ENCODE results near the gene MORC2.

The MORC2 gene

DNA sequence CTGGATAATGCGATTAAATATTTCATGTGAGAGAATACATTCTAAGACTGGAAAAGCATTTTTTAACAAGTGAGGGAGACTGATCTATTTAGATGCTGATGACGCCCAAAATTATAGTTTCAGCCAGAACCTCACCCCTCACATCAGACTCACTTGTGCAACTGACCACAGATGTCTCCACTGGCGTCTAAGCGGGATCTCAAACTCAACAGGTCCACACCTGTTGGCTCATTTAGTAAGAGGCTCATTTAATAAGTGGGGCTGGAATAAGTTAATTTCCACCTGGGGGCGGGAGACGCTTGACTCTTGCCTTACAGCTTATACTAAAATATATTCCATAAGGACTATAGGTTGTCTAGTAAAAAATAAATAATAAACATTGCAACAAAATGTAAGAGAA is 47.5 kb downstream of the MORC2 start:
- no peak for DNase-seq (ENCODE audit: low read depth)

- peak; percentile 32 for DNase-seq (ENCODE audit: low read depth)
Measured at GRCh38 chr22:30920407-30920806, 48.2 kb downstream of the MORC2 start.

DNA sequence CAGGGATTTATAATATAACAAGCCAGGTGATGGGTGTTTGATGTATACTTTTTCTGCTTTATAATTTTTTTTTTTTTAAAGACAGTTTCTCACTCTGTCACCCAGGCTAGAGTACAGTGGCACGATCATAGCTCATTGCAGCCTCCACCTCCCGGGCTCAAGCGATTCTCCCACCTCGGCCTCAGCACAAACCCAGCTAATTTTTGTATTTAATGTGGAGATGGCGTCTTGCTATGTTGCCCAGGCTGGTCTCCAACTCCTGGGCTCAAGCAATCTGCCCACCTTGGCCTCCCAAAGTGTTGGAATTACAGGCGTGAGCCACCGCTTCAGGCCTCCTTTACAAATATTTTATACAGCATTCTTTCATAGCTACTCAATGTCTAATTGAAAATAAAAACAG is 48.6 kb downstream of the MORC2 start:
- no peak for DNase-seq (ENCODE audit: low read depth)

DNA sequence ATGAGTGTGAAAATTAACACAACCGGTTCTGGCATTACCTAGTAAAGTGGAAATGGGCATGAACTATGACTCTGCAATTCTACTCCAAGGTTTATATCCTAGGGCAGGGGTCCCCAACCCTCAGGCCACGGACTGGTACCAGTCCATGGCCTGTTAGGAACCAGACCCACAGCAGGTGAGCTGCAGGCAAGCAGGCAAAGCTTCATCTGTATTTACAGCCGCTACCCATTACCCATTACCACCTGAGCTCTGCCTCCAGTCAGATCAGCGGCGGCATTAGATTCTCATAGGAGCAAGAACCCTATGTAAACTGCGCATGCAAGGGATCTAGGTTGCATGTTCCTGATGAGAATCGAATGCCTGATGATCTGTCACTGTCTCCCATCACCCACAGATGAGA is 49.8 kb downstream of the MORC2 start:
- DNase-seq (ENCODE audit: low read depth): no peak

DNA sequence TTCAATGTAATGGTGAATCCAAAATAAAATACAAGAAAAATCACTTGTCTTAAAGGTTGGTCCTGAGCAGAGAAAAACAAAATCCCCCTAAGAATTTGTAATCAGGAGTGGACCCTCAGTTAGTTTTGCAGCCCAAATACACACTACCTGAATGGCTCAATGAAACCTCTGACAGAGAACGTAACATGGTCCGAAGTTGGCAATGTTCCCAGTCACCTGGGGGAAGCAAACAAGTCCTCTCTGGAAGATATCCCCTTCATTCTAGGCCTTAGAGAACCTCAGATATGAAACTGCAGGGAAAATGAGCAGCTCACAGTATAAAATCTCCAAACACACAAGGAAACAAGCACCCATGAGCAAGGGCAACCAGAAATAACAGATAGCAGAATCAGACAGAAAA is 58.2 kb downstream of the MORC2 start:
- no peak for DNase-seq (ENCODE audit: low read depth)

- DNase-seq (ENCODE audit: low read depth): no peak
Measured at GRCh38 chr22:30909306-30909705, 59.3 kb downstream of the MORC2 start.

DNA sequence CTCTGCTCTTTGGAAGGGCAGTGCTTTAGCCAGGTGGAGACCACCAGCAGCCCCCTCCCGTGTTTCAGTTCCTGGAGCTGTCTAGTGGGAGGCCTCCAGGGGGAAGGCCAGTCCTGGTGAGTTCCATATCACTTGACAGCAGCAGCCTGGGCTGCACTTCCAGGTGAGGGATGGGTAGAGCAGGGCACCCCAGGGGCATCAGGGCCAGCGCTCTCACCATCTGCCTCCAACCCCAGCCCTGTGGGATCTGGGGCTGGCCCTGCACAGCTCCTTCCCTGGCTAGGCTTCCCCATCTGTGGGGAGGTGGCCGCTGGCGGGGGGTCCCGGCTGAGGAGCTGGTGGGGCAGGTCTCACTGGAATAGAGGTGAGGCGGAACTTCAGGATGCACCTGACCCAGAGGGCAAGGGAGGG is 60.5 kb downstream of the MORC2 start:
- DNase-seq (ENCODE audit: low read depth): no peak

DNA sequence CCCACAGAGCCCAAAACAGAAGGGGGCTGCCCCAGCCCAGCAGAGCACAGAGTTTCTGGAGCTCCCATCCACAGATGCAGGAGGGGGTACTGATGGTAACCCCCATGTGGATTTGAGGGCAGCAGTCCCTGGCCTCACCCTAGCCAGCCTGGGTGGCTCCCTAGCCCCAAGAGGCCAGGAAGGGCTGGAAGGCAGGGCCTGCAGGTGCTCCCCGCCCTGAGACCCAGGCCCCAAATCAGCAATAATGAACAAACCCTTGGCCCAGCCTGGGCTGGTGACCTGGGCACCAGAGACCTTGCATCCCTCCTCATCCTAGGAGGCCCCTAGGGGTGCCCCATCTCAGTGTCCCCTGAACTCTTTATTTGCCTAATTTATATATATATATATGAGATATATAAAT is 61.6 kb downstream of the MORC2 start:
- DNase-seq (ENCODE audit: low read depth): no peak

- no peak for DNase-seq (ENCODE audit: low read depth)
Measured at GRCh38 chr22:30906411-30906810, 62.2 kb downstream of the MORC2 start.

DNA sequence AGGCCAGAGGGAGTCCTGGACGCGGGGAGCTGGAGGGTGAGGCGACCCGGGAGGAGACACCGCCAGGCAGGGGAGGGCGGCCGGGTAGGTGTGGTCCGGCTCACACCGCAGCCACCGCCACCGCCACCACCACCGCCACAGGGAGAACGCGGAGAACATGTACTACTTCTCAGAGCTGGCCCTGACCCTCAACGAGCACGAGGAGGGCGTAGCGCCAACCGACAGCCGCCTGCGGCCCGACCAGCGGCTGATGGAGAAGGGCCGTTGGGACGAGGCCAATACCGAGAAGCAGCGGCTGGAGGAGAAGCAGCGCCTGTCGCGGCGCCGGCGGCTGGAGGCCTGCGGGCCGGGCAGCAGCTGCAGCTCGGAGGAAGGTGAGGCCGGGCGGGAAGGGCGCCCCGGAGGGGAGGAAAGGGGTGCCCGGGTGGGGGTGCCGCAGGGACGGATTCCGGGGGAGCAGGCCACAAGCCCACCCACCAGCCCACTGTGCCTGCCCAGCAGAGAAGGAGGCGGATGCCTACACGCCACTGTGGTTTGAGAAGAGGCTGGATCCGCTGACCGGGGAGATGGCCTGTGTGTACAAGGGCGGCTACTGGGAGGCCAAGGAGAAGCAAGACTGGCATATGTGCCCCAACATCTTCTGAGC is 62.8 kb downstream of the MORC2 start:
- no peak for DNase-seq (ENCODE audit: low read depth)

DNA sequence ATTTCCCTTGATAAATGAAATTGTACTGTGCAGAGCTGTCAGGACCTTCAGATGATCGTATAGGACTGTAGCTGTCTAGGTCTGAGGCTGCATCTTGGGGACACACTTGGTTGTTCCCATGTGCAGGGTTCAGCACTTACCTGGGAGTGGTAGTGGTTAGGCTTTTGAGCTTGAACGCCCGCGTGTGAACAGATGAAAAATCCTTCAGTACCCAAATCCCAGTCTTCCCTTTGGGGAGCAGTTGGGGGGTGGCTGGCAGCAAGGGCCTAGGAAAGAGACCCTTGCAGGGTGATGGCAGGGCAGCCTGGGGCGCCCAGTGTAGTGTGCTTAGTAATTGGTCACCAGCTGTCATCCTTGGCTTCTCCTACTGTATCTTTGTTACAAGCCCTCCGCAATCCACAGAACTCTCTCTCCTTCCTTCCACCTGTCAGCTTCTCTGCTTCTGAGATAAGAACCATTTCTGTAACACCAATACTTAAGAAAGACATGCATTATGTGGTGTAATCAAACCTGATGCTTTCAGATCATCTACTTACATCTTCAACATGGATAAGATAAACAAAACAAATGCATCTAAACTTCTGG is 64.6 kb downstream of the MORC2 start:
- DNase-seq (ENCODE audit: low read depth): no peak

DNA sequence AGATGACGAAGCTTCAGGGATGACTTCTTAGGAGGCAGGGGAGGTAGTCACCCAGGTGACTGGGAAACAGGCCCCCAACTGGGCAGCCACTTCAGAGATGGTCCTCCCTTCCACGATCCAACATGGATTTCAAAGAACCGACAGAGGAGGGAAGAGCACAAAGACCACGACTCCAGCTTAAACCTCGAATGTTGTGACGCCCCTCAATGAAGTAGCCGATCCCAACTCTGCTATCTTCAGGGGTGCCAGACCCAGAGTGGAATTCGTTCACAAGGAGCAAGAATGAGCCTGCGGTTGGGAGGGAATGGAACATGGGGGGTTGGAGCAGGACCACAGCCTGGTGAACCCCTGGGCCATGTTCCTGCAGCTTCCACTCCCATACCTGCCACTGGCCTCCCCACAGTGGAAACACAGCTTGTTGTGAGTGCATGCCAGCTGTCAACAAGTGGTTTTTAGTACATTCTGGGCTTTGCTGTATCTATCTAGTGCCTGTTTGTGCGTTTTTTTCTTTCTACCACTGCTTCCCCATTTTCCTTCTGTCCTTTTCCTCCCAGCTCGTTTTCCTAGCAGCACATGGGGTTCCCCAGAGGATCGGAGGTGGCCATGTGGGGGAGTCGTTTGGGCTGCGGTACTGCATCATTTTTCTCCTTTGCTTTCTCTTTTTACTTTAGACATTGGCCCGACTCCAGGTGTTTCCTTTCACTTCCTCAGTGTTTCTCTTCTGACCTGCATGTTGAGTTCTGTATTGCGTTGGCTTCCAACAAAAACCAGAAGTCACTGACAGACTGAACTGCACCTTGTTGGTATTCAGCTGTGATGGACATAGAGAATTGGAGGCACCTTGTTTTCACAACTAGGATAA is 65.8 kb downstream of the MORC2 start:
- DNase-seq (ENCODE audit: low read depth): no peak

- no peak for DNase-seq (ENCODE audit: low read depth)
Measured at GRCh38 chr22:30894371-30894740, 74.2 kb downstream of the MORC2 start.

GRCh38 chr22:30893434-30894370 is 74.9 kb downstream of the MORC2 start:
- DNase-seq (ENCODE audit: low read depth): no peak

DNA sequence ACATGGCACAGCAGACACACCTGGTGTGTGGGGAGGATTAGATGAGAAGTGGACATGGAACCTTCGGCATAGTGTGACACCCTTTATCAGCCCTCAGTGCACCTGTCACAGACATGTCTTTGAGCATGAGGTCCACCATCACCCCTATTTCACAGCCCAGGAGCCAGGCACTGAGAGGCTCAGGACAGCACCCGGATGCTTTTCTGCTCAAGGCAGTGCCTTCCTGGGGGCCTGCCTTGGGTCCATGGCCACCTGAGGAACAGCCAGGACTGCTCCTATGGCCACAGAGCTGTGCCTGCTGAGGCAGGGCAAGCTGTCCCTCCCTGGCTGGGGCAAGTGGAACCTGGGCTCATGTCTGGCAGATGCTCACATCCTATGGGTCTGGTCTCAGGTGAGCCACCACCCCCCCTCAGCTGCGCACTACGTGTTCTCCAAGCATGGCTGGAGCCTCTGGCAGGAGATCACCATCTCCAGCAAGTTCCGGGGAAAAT is 75.8 kb downstream of the MORC2 start:
- no peak for DNase-seq (ENCODE audit: low read depth)

DNA sequence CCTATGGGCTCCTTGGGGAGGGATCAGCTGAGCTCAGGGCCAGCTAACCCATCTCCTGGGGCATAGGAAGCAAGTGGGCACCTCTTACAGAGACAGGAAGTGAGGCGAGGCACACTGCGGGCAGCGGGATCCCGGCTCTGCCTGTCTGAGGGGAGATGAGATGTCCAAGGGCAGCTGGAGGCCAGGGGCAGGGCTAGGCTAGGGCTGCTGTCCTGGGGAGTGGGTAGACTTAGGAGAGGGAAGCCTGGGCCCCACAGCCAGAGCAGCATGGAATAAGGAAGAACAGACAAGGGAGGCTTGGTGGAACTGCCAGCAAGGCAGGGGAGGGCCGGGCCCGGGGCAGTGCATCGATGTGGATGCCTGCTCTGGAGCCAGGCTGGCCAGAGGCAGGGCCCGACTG is 76.3 kb downstream of the MORC2 start:
- no peak for DNase-seq (ENCODE audit: low read depth)

DNA sequence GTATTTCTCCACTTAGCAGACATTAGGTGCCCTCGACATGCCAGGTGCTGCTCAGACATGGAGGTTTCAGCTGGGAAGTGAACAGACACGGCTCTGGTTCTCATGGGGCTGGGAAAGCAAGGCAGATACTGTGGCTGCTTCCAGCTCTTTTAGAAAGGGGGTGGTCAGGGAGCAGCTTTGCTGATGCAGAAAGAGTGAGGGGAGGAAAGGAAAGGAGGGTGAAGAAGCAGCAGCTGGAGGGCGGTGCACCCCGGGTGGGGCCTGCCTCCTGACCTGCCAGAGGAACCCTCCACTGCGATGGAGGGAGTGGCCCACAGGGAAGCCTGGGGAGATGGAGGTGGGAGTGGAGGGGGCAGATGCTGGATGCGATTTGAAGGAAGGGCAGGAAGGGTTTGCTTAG is 76.8 kb downstream of the MORC2 start:
- DNase-seq (ENCODE audit: low read depth): no peak

GRCh38 chr22:30891443-30891755 is 77.2 kb downstream of the MORC2 start:
- DNase-seq (ENCODE audit: low read depth): no peak

- no peak for DNase-seq (ENCODE audit: low read depth)
Measured at GRCh38 chr22:30890686-30891442, 77.7 kb downstream of the MORC2 start.

- no peak for DNase-seq (ENCODE audit: low read depth)
Measured at GRCh38 chr22:30889996-30890480, 78.5 kb downstream of the MORC2 start.

GRCh38 chr22:30889268-30889995 is 79.1 kb downstream of the MORC2 start:
- no peak for DNase-seq (ENCODE audit: low read depth)
